Prostate gland (tissue), 2 donors: Measurements from ENCODE around the gene PSMA8.

Experiments
- POLR2A ChIP-seq: fragments of 450-650 bp; IDR thresholded peaks from one replicate; pipeline ENCODE4 v1.6.1; 2016; ENCODE audit warnings: antibody characterized with exemption, mild to moderate bottlenecking
- POLR2AphosphoS5 ChIP-seq: sonication (generic); formaldehyde crosslinking; IDR thresholded peaks from one replicate; pipeline ENCODE4 v1.6.1; 2017; ENCODE audit warnings: antibody characterized with exemption
- TF ChIP-seq, protein P1 (sequence below), 4 experiments: fragments of 200-600 bp in 2 of 4; fragments of 450-650 bp in 2 of 4; sonication (generic) in 2 of 4; IDR thresholded peaks; 1 replicate in 3 of 4; 2 replicates in 1 of 4; pipeline ENCODE4 v1.5.1; 2016 to 2019; ENCODE audit warnings: antibody characterized with exemption in 4 of 4, mild to moderate bottlenecking in 2 of 4, moderate library complexity in 2 of 4

DNA sequence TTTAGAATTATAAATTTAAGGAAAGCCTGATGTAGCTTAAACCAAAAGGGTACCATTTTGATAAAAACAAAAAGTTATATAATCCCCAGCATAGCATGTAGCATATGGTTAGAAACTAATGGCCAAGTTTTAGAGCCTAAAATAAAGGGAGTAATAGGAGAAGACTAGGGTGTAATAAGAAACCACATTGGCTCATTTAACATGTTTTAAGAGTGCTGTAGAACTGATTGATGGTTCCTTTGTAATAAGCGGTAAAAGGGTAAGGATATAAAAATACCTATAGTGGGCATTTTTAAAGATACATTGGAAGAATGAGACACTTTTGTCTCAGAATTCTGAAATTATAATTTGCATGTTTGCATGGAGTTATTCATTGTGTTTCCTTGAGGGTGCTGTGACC lies 1.9 kb downstream of the PSMA8 start:
- TF ChIP-seq POLR2A = no peak
- no peak for TF ChIP-seq POLR2AphosphoS5
- TF ChIP-seq, protein P1, sequence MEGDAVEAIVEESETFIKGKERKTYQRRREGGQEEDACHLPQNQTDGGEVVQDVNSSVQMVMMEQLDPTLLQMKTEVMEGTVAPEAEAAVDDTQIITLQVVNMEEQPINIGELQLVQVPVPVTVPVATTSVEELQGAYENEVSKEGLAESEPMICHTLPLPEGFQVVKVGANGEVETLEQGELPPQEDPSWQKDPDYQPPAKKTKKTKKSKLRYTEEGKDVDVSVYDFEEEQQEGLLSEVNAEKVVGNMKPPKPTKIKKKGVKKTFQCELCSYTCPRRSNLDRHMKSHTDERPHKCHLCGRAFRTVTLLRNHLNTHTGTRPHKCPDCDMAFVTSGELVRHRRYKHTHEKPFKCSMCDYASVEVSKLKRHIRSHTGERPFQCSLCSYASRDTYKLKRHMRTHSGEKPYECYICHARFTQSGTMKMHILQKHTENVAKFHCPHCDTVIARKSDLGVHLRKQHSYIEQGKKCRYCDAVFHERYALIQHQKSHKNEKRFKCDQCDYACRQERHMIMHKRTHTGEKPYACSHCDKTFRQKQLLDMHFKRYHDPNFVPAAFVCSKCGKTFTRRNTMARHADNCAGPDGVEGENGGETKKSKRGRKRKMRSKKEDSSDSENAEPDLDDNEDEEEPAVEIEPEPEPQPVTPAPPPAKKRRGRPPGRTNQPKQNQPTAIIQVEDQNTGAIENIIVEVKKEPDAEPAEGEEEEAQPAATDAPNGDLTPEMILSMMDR (IDR thresholded peaks at IDR 0.05) = no peak
